RWPE2 (cell line): Measurements from ENCODE around the gene R3HDM4.

ENCODE experiments used
- ATAC-seq: fragments of 200-7000 bp; cut with Tn5 transposase; 3 replicates; pipeline ENCODE4 v1.9.1; 2021; ENCODE audit warnings: low read depth
- DNase-seq: peaks from one replicate; pipeline ENCODE4 v3.0.0-alpha.2; 2020; ENCODE audit warnings: low spot score
- H3K27ac ChIP-seq: fragments of 450-650 bp; 2 replicates; pipeline ENCODE4 v1.5.1; 2017; ENCODE audit warnings: mild to moderate bottlenecking; ENCODE audit not compliant: poor library complexity, severe bottlenecking
- H3K27me3 ChIP-seq: fragments of 250-450 bp; sonication (Bioruptor Pico); 2 replicates; pipeline ENCODE4 v1.5.1; 2021; ENCODE audit warnings: mild to moderate bottlenecking, moderate library complexity; ENCODE audit not compliant: insufficient read depth, poor library complexity, severe bottlenecking
- H3K36me3 ChIP-seq: fragments of 250-450 bp; sonication (Bioruptor Pico); 2 replicates; pipeline ENCODE4 v1.5.1; 2020; ENCODE audit warnings: low read depth, mild to moderate bottlenecking, moderate library complexity
- H3K4me1 ChIP-seq: fragments of 250-450 bp; sonication (Bioruptor Pico); 2 replicates; pipeline ENCODE4 v1.5.1; 2021; ENCODE audit warnings: mild to moderate bottlenecking, moderate library complexity; ENCODE audit not compliant: insufficient read depth, poor library complexity, severe bottlenecking
- H3K4me3 ChIP-seq: fragments of 250-450 bp; sonication (Bioruptor Pico); 2 replicates; pipeline ENCODE4 v1.5.1; 2021; ENCODE audit warnings: mild to moderate bottlenecking, moderate library complexity; ENCODE audit not compliant: severe bottlenecking
- H3K9me3 ChIP-seq: fragments of 250-450 bp; sonication (Bioruptor Pico); 2 replicates; pipeline ENCODE4 v1.5.1; 2021; ENCODE audit warnings: mild to moderate bottlenecking, moderate library complexity; ENCODE audit not compliant: severe bottlenecking
- CTCF ChIP-seq: fragments of 450-650 bp; IDR thresholded peaks from one replicate; pipeline ENCODE4 v1.5.1; 2017; ENCODE audit warnings: mild to moderate bottlenecking, moderate library complexity; ENCODE audit not compliant: poor library complexity, severe bottlenecking

R3HDM4 gene

GRCh38 chr19:925526-926322 is 12.7 kb upstream of the R3HDM4 start, which contains the start of gene ARID3A:
Gene ARID3A, plus strand, starts transcription at chr19:926035. Its CDS starts 3,494 bp downstream, at chr19:929529.
- H3K4me3 ChIP-seq = peak within 1 kb of the TSS; percentile 81
- no peaks in the 10 kb centered on the region for H3K9me3 ChIP-seq
- peak within 1 kb of the TSS; percentile 70 for H3K27ac ChIP-seq
- peak; percentile 54 for ATAC-seq
- H3K36me3 ChIP-seq = no peaks in the 10 kb centered on the region
- H3K27me3 ChIP-seq = peaks cover 7% of the 10 kb centered on the region
- H3K4me1 ChIP-seq = no peaks in the 10 kb centered on the region
- TF ChIP-seq CTCF = peak; percentile 15
- peak; percentile 63 for DNase-seq

- H3K27me3 ChIP-seq = peaks cover 12% of the 10 kb centered on the region
- H3K27ac ChIP-seq = peak overlapping the region; percentile 70
- no peak for TF ChIP-seq CTCF
- no peaks in the 10 kb centered on the region for H3K9me3 ChIP-seq
- H3K4me1 ChIP-seq = no peaks in the 10 kb centered on the region
- H3K36me3 ChIP-seq = no peaks in the 10 kb centered on the region
- H3K4me3 ChIP-seq = peak overlapping the region; percentile 81
- peak; percentile 38 for ATAC-seq
- DNase-seq = peak; percentile 54
Measured at GRCh38 chr19:925087-925525, 12.1 kb upstream of the R3HDM4 start.

GRCh38 chr19:924553-925086 is 11.6 kb upstream of the R3HDM4 start:
- Histone ChIP-seq H3K9me3 (no peaks in the 10 kb centered on the region), H3K4me1 (no peaks in the 10 kb centered on the region), H3K36me3 (no peaks in the 10 kb centered on the region), H3K27ac (peak overlapping the region; percentile 70), H3K4me3 (peak overlapping the region; percentile 81), H3K27me3 (peaks cover 17% of the 10 kb centered on the region)
- no peak for ATAC-seq
- TF ChIP-seq CTCF = no peak
- no peak for DNase-seq

GRCh38 chr19:920051-920864 is 7.2 kb upstream of the R3HDM4 start:
- Histone ChIP-seq H3K27ac (no peak overlapping the region), H3K27me3 (peaks cover 40% of the 10 kb centered on the region), H3K4me1 (no peaks in the 10 kb centered on the region), H3K4me3 (no peak overlapping the region), H3K36me3 (no peaks in the 10 kb centered on the region), H3K9me3 (no peaks in the 10 kb centered on the region)
- DNase-seq (peak; percentile 59), ATAC-seq (peak; percentile 23; the same call in 2 of the 3 replicates)
- no peak for TF ChIP-seq CTCF
